Embryonic facial prominence (tissue), 1 donor: ENCODE data around the gene NR6A1.

Experiments used
- DNase-seq: peaks from one replicate; pipeline ENCODE4 v3.0.0-alpha.2; 2016; ENCODE audit errors: extremely low spot score

NR6A1 gene

GRCh38 chr9:124574534-124575375 lies 196.4 kb downstream of the NR6A1 start:
- no peak for DNase-seq

- no peak for DNase-seq
Observed at GRCh38 chr9:124570942-124571666, 200.0 kb downstream of the NR6A1 start.

- DNase-seq, result no peak
Observed at GRCh38 chr9:124569942-124570341, 201.2 kb downstream of the NR6A1 start.

GRCh38 chr9:124567362-124567761 lies 203.7 kb downstream of the NR6A1 start:
- DNase-seq, result no peak

- no peak for DNase-seq
Observed at GRCh38 chr9:124562328-124562727, 208.8 kb downstream of the NR6A1 start.

GRCh38 chr9:124559871-124560270 lies 211.2 kb downstream of the NR6A1 start:
- DNase-seq, result peak; percentile 57

- no peak for DNase-seq
Observed at GRCh38 chr9:124558777-124559470, 212.2 kb downstream of the NR6A1 start.

- DNase-seq, result no peak
Observed at GRCh38 chr9:124557895-124558294, 213.2 kb downstream of the NR6A1 start.

- DNase-seq, result no peak
Observed at GRCh38 chr9:124555043-124555442, 216.1 kb downstream of the NR6A1 start.

- DNase-seq, result no peak
Observed at GRCh38 chr9:124553738-124554137, 217.4 kb downstream of the NR6A1 start.

- no peak for DNase-seq
Observed at GRCh38 chr9:124552273-124552605, 218.9 kb downstream of the NR6A1 start.

GRCh38 chr9:124551472-124552272 lies 219.4 kb downstream of the NR6A1 start:
- DNase-seq, result no peak

GRCh38 chr9:124550072-124550471 lies 221.0 kb downstream of the NR6A1 start:
- no peak for DNase-seq

GRCh38 chr9:124549016-124549415 lies 222.1 kb downstream of the NR6A1 start:
- no peak for DNase-seq

GRCh38 chr9:124544535-124544934 lies 226.6 kb downstream of the NR6A1 start:
- DNase-seq, result no peak

GRCh38 chr9:124541824-124542223 lies 229.3 kb downstream of the NR6A1 start:
- DNase-seq, result no peak

GRCh38 chr9:124537926-124538325 lies 233.2 kb downstream of the NR6A1 start:
- DNase-seq, result no peak

- DNase-seq, result no peak
Observed at GRCh38 chr9:124535846-124536245, 235.3 kb downstream of the NR6A1 start.

GRCh38 chr9:124532897-124533296 lies 238.2 kb downstream of the NR6A1 start:
- no peak for DNase-seq

GRCh38 chr9:124531115-124531514 lies 240.0 kb downstream of the NR6A1 start:
- DNase-seq, result no peak

GRCh38 chr9:124530246-124530645 lies 240.9 kb downstream of the NR6A1 start:
- no peak for DNase-seq

GRCh38 chr9:124527781-124528180 lies 243.3 kb downstream of the NR6A1 start:
- no peak for DNase-seq
